ENCODE data around the gene VPS26B. TPM values are rescaled to one million over a fixed set of nuclear protein-coding genes. Genes with fewer than 3 reads are reported as not detected.

Gene VPS26B
- total RNA-seq, 1 donor from 2014 or later = 37.4 TPM

DNA sequence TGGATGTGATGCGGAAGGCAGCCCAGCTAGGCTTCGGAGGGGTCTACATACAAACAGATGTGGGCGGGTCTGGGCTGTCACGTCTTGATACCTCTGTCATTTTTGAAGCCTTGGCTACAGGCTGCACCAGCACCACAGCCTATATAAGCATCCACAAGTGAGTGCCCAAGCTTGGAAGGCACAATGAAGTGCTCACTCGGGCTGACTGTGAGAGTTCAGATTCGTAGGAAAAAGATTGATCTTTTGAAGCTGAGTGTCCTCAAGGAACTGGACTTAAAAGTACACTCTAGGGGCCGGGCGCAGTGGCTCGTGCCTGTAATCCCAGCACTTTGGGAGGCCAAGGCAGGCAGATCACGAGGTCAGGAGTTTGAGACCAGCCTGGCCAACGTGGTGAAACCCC lies 32.6 kb downstream of the VPS26B start:
- no peak for DNase-seq (ENCODE audit: low spot score)

GRCh38 chr11:134258577-134258976 lies 34.1 kb downstream of the VPS26B start:
- no peak for DNase-seq (ENCODE audit: low spot score)

DNA sequence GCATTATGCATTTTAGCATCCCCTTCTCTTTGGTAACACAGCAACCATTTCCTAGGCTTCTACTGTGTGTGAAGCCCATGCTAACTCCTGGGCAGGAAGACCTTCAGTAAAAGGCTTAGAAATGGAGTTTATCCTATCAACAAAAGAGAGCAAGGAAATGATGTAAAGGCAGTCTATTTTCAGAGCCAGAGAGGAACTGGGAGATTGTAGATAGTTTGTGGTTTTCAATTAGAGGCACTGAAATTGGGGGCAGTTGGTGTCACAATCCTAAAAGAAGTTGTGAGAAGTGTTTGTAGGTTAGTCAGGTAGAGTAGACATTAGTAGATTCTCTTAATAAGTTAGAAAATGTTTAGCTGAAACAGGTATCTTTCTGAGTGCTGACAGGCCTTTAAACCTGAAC lies 36.0 kb downstream of the VPS26B start:
- DNase-seq (ENCODE audit: low spot score) = no peak

DNA sequence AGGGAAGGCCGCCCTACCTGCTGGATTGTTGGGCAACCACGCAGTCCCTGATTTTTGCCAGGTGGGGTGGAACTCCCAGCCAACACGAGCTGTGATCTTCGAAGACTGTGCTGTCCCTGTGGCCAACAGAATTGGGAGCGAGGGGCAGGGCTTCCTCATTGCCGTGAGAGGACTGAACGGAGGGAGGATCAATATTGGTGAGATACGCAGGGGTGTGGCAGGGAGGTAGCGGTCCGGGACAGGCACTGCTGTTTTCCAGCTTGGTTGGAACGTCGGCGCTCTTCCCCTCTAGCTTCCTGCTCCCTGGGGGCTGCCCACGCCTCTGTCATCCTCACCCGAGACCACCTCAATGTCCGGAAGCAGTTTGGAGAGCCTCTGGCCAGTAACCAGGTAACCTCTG lies 36.5 kb downstream of the VPS26B start:
- DNase-seq (ENCODE audit: low spot score) = no peak

GRCh38 chr11:134261626-134262488 lies 37.4 kb downstream of the VPS26B start:
- no peak for DNase-seq (ENCODE audit: low spot score)

DNA sequence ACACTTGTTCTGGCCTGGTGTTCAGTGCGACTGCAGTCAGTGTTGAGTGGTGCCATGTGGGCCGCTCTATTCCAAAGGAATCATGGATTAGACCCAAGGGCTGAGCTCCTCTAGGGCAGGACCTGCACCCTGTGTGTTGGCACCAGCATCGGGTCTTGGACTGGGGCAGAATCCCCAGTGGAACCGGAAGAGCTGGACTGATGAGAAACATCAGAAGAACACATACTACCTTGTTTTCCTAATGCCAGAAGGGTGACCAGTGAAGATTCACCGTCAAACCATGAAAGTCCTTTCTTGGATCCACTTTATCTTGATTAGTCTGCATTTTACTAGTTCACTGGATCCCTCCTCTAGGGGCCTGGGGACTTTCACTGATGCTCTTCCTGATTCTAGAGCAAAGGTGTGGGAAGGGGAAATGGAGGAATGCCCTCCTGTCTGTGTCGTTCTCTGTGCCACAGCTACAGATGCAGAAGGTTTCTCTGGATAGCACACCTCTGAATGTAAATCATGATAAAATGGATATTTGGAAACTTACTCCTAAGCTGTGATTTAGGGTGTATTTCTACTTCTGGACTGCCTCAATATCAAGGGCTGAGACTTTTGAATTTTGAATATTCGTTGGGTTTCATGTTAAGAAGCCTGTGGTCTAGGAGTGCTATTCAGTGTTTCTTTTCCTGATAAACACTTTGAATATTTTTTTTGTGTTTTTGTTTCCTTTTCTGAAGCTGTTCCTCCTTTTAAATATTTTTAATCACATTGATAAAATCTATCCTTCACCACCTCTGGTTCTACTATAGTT lies 40.7 kb downstream of the VPS26B start:
- DNase-seq (ENCODE audit: low spot score) = no peak

DNA sequence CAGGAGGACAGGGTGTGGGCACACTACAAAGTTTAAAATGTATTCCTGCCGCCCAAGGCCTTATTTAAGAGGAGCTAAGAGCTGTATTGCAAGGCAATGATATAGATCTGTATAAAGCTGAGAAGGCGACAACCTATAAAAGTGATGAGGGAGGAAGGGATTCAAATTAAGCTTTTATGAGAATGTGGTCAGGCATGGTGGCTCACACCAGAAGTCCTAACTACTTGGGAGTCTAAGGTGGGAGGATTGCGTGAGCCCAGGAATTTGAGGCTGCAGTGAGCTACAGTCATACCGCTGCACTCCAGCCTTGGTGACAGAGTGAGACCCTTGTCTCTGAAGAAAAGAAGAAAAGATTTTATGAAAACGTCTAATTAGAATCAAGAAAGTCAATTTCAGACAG lies 42.0 kb downstream of the VPS26B start:
- DNase-seq (ENCODE audit: low spot score) = no peak

- no peak for DNase-seq (ENCODE audit: low spot score)
These were observed 42.4 kb downstream of the VPS26B start for GRCh38 chr11:134266841-134267251.

GRCh38 chr11:134267461-134267860 lies 43.0 kb downstream of the VPS26B start:
- DNase-seq (ENCODE audit: low spot score) = no peak

DNA sequence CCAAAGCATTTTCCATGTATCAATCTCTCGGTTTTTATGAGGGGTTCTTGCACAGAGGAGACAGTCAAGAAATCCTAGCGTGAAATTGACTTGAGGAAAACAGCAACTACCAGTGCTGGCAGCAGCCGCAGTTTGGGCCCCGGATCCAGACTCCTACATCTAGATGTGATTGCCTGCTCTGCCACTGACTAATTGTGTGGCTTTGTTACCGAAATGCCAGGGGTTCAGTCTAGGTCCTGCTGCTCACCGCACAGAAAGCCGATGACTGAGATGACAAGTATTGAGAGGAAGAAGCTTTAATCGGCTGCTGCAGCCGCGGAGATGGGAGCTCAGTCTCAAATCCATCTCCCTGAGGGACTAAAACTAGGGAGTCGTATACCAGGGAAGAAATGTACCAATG lies 43.5 kb downstream of the VPS26B start:
- DNase-seq (ENCODE audit: low spot score) = no peak

- no peak for DNase-seq (ENCODE audit: low spot score)
These were observed 45.8 kb downstream of the VPS26B start for GRCh38 chr11:134270250-134270714.

GRCh38 chr11:134271978-134272377 lies 47.5 kb downstream of the VPS26B start:
- DNase-seq (ENCODE audit: low spot score) = no peak

DNA sequence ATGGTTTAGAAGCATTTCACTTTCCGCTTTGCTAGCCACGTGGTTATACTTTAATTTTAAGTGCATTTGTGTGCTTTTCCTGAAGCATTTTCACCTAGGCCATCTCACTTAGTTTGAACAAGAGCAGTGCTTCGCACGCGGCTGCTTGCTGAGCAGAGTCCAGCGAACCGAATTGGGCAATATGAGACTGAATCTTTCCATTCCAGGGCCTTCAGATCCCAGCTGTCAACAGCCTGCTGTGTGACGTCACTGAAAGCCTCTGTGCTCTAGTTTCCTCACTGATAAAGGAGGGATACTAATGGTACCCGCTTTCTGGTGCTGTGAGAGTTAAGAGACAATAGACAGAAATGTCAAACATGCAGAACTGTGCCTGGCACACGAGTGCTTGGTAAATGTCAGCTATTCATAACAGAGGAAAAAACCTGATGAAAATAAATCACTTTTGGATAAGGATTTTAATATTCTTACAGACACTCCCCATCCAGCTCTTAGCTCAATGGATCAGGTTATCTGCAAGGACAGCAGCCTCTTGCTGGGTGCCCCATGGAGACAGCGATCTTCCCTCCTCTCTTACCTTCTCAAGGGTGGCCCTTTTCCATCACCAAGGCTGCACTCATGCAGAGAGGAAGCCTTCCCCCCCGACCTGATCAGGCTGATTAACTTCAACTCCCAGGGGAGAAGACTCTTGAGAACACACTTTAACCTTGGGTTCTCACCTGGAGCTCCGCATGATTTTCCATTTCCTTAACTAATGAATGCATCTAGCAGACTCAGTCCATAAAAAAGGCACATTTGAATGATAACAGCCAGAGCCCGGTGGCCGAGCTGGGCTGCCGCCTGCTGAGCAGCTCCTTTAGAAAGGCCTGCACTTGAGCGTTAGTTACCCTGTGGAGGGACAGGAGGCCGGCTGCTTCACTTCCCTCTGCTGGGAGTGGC lies 48.2 kb downstream of the VPS26B start:
- no peak for DNase-seq (ENCODE audit: low spot score)

DNA sequence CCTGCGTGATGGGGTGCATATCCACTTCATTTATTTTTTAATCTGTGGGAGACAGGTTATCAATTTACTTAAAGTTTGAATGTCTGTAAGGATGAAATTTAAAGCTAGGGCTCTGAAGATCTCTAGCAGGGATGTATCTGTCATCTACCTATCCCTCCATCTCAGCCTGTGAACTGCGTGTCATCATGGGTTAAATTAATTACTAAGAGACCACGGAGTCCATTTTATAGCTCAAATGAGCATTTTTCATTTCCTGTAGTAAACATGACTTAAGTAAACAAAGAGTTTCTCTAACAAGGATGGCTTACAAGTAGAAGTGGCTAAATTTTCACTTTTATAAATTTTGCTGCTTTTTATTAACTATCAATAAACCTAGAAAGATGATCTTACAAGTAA lies 48.8 kb downstream of the VPS26B start:
- no peak for DNase-seq (ENCODE audit: low spot score)

GRCh38 chr11:134275188-134275533 lies 50.7 kb downstream of the VPS26B start:
- DNase-seq (ENCODE audit: low spot score) = no peak

DNA sequence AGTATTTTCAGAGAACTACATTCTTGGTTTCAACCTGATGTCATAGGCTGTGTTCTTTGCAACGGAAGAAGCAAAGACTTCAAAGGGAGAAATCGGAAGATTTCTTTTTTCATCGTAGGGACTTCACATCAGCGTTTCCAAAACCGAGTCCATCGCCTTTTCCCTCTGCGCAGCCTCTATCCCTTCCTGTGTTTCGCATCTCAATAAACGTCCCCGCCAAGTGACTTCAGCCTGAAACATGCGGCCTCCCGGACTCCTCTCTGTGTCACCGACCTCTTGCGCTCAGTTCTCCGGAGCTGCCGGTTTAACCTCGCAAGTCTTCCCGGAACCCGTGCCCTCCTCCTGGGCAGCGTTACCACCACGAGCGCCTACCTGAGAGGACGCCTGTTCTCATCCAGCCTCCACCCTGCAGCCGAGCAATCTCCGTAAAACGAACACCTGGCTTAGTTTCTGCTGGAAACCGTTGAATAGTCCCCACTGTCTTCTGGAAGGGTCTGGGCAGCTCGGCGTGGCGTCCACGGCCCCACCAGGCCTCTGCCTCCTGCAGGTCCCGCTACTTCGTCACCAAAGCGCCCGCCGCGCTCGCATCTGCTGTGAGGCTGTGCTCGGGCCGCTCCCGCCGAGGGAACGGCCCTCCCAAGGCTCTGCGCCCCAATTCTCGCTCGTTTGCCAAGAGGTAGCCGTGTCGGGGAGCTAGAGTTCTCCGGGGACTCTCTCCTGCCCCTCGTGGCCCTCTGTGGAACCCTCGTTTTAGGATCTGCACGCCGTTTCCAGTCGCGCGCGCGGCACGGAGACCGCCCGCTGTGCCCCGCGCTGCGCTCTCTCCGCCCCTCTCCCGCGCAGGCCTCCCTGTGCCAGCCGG lies 51.3 kb downstream of the VPS26B start, which contains the start of gene GLB1L3:
GLB1L3 (plus strand) TSS at position 846 of the 862 bp plus-strand sequence. CDS start 362 bp downstream, outside the sequence.
- no peak for DNase-seq (ENCODE audit: low spot score)

GRCh38 chr11:134276396-134277182 lies 52.1 kb downstream of the VPS26B start:
- DNase-seq (ENCODE audit: low spot score) = no peak

GRCh38 chr11:134277183-134278001 lies 52.9 kb downstream of the VPS26B start:
- DNase-seq (ENCODE audit: low spot score) = no peak
